ENCODE data around the gene GLIPR1L1.
"Not testable (repeated sequence)": the region's sequence is repeated elsewhere in the genome, so short reads cannot be mapped to it uniquely, and the experiment has no call there.

GLIPR1L1 gene

GRCh38 chr12:75334384-75335030 lies at the start of gene GLIPR1L1:
TSS of gene GLIPR1L1 (plus strand) at chr12:75334670. CDS start at chr12:75334729, 59 bp downstream.
- DNase-seq (ENCODE audit: low read depth): peak; percentile 64

- DNase-seq (ENCODE audit: low read depth): no peak
Measured at GRCh38 chr12:75288860-75289259, 45.6 kb upstream of the GLIPR1L1 start.

- DNase-seq (ENCODE audit: low read depth): no peak
Measured at GRCh38 chr12:75289753-75290152, 44.7 kb upstream of the GLIPR1L1 start.

- DNase-seq (ENCODE audit: low read depth): no peak
Measured at GRCh38 chr12:75291014-75291413, 43.5 kb upstream of the GLIPR1L1 start.

- no peak for DNase-seq (ENCODE audit: low read depth)
Measured at GRCh38 chr12:75294336-75294735, 40.1 kb upstream of the GLIPR1L1 start.

- DNase-seq (ENCODE audit: low read depth): no peak
Measured at GRCh38 chr12:75294797-75295196, 39.7 kb upstream of the GLIPR1L1 start.

GRCh38 chr12:75302225-75302624 lies 32.2 kb upstream of the GLIPR1L1 start:
- DNase-seq (ENCODE audit: low read depth): no peak

- no peak for DNase-seq (ENCODE audit: low read depth)
Measured at GRCh38 chr12:75302781-75303180, 31.7 kb upstream of the GLIPR1L1 start.

- no peak for DNase-seq (ENCODE audit: low read depth)
Measured at GRCh38 chr12:75305412-75306332, 28.8 kb upstream of the GLIPR1L1 start.

GRCh38 chr12:75308279-75308678 lies 26.2 kb upstream of the GLIPR1L1 start:
- DNase-seq (ENCODE audit: low read depth): no peak

- no peak for DNase-seq (ENCODE audit: low read depth)
Measured at GRCh38 chr12:75311369-75311768, 23.1 kb upstream of the GLIPR1L1 start.

GRCh38 chr12:75315518-75315917 lies 19.0 kb upstream of the GLIPR1L1 start:
- DNase-seq (ENCODE audit: low read depth): peak; percentile 54

GRCh38 chr12:75317784-75318183 lies 16.7 kb upstream of the GLIPR1L1 start:
- DNase-seq (ENCODE audit: low read depth): no peak

GRCh38 chr12:75322464-75322863 lies 12.0 kb upstream of the GLIPR1L1 start:
- DNase-seq (ENCODE audit: low read depth): peak; percentile 34

- no peak for DNase-seq (ENCODE audit: low read depth)
Measured at GRCh38 chr12:75323663-75324062, 10.8 kb upstream of the GLIPR1L1 start.

GRCh38 chr12:75327642-75328041 lies 6.8 kb upstream of the GLIPR1L1 start:
- no peak for DNase-seq (ENCODE audit: low read depth)

GRCh38 chr12:75329918-75330826 lies 4.3 kb upstream of the GLIPR1L1 start, which contains the start of gene CAPS2:
TSS of gene CAPS2 (minus strand) at chr12:75330324. CDS start at chr12:75326498, 3,826 bp downstream.
- peak; percentile 55 for DNase-seq (ENCODE audit: low read depth)

GRCh38 chr12:75337905-75338304 lies 3.4 kb downstream of the GLIPR1L1 start:
- DNase-seq (ENCODE audit: low read depth): no peak

GRCh38 chr12:75341873-75342272 lies 7.4 kb downstream of the GLIPR1L1 start:
- DNase-seq (ENCODE audit: low read depth): no peak

GRCh38 chr12:75345531-75345930 lies 11.1 kb downstream of the GLIPR1L1 start:
- DNase-seq (ENCODE audit: low read depth): no peak

GRCh38 chr12:75346215-75346614 lies 11.7 kb downstream of the GLIPR1L1 start:
- not testable (repeated sequence) for DNase-seq (ENCODE audit: low read depth)

GRCh38 chr12:75349946-75350345 lies 15.5 kb downstream of the GLIPR1L1 start:
- no peak for DNase-seq (ENCODE audit: low read depth)

Data from GM04503 (cell line).